WTC11 (cell line): Measurements from ENCODE around the gene AURKA.

Source experiments
- CBFB ChIP-seq: sonication (generic); formaldehyde crosslinking; IDR thresholded peaks from 2 replicates; pipeline ENCODE4 v1.8.1; 2022; ENCODE audit warnings: mild to moderate bottlenecking, low read depth, missing genetic modification reagents
- FOXK1 ChIP-seq: sonication (generic); formaldehyde crosslinking; IDR thresholded peaks from 2 replicates; pipeline ENCODE4 v1.8.0; 2022; ENCODE audit warnings: mild to moderate bottlenecking, moderate library complexity, missing genetic modification reagents

DNA sequence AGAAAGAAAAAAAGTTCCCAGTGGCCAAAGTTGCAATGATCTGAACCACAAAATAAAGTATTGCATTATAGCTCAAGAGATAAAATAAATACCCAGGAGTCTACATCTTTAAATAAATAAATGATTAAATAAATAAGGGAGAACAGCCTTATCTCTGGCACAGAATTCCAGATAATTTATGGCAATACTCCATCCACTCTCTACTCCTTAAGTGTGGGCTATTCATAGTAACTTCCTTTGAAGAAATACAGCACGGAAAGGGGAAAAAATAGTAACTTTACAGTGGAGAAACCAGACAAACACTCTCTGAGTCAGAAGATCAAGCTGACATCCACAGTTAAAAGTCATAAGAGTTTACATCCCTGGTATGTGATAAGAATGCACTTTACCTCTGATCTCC lies 11.6 kb downstream of the AURKA start:
- TF ChIP-seq CBFB (no peak), FOXK1 (CRISPR knock-in tag) (no peak)
